NCI-H526 (cell line): ENCODE data around the gene GIPR.
A peak's percentile ranks its signal among the peaks of the same experiment; 100 is the strongest.

ENCODE experiments used
- DNase-seq, 2 experiments: peaks; one replicate each; lab custom pipeline; 2025; lab: John Stamatoyannopoulos, UW

Gene GIPR

DNA sequence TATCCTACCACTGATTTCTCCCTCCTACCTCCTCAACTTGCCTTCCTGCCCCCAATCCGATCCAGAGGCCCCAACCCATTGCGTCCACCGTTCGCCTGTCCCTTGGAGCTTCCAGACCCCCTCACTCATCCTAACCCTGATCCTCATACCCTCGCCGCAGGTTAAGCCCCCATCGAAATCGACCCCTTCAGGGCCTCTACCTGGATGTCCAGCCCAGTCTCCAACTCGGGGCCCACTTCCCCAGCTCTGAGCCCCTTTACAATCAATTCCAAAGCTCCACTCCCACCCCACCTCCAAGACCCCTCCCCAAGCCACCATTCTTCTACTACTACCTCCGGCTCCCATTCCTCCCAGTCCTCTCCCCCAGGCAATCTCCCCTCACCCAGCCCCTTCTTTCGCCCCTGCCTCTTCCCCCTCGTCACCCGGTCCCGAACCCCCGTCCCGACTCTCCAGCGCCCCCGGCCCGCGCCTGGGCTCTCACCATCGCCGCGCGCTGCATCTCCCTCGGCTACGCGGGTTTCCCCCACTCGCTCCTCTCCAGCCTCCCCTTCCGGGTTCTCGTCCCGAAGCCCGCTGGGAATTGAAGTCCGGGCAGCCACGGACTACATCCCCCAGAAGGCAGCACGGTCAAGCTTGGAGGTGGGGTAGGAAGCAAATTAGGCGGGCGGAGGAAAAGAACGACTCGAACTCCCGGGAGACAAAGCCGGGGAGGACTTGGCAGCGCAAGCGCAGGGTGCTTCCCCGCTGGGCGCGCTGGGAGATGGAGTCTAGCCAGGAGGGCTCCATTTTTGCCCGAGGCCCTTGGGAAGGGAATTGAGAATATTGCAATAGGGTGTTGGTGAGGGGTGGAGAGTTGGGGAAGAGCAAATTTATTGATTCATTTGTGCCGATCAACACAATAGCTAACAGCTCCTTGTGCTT lies 62.6 kb downstream of the GIPR start, which contains the start of gene FBXO46:
FBXO46 (minus strand) TSS at position 529 of the 921 bp plus-strand sequence. CDS start 17,401 bp downstream, outside the sequence.
- peak; percentile 98 to 99 for DNase-seq
